Neuronal stem cell (in vitro differentiated cells): Measurements from ENCODE around the gene HPGD.

Experiments used
- DNase-seq: peaks from one replicate; pipeline ENCODE4 v3.0.0-alpha.2; 2013; ENCODE audit warnings: low spot score
- H2AFZ ChIP-seq: one replicate; pipeline ENCODE4 v1.6.1; 2013; ENCODE audit warnings: mild to moderate bottlenecking, low read length, inconsistent platforms
- H2AK5ac ChIP-seq: 2 replicates; pipeline ENCODE4 v1.6.1; 2013; ENCODE audit warnings: low read depth, mild to moderate bottlenecking, inconsistent platforms, low read length, moderate library complexity, mixed read lengths
- H2BK120ac ChIP-seq: 2 replicates; pipeline ENCODE4 v1.6.1; 2013; ENCODE audit warnings: low read depth, mild to moderate bottlenecking, inconsistent platforms, low read length, moderate library complexity, mixed read lengths
- H2BK12ac ChIP-seq: one replicate; pipeline ENCODE4 v1.6.1; 2013; ENCODE audit warnings: low read length, inconsistent platforms
- H2BK15ac ChIP-seq: 2 replicates; pipeline ENCODE4 v1.6.1; 2013; ENCODE audit warnings: mild to moderate bottlenecking, low read length, inconsistent platforms, mixed read lengths
- H2BK5ac ChIP-seq: one replicate; pipeline ENCODE4 v1.6.1; 2013; ENCODE audit warnings: inconsistent platforms, mild to moderate bottlenecking, low read length, moderate library complexity
- H3K14ac ChIP-seq: one replicate; pipeline ENCODE4 v1.6.1; 2013; ENCODE audit warnings: low read length, inconsistent platforms
- H3K18ac ChIP-seq: 2 replicates; pipeline ENCODE4 v1.6.1; 2013; ENCODE audit warnings: low read length, inconsistent platforms
- H3K23ac ChIP-seq: 2 replicates; pipeline ENCODE4 v1.6.1; 2013; ENCODE audit warnings: low read depth, mild to moderate bottlenecking, mixed read lengths, low read length, inconsistent platforms; ENCODE audit not compliant: poor library complexity
- H3K27ac ChIP-seq: replicated peaks from 3 replicates; pipeline ENCODE4 v1.5.1; 2013; ENCODE audit warnings: low read length, inconsistent platforms
- H3K27me3 ChIP-seq, 3 experiments: 2 replicates each; pipeline ENCODE4 v1.6.1; 2013; ENCODE audit warnings: low read length in 3 of 3, mild to moderate bottlenecking in 2 of 3, inconsistent platforms in 1 of 3, low read depth in 1 of 3, mixed read lengths in 1 of 3, moderate library complexity in 1 of 3; ENCODE audit not compliant: control insufficient read depth in 3 of 3, insufficient read depth in 3 of 3
- H3K36me3 ChIP-seq, 2 donors: replicated peaks in 1 of 2; 2 replicates each; pipeline ENCODE4 v1.6.1; 2013; ENCODE audit warnings: low read length in 2 of 2; ENCODE audit not compliant: control insufficient read depth in 2 of 2, insufficient read depth in 2 of 2
- H3K4ac ChIP-seq: 2 replicates; pipeline ENCODE4 v1.6.1; 2013; ENCODE audit warnings: inconsistent platforms, mild to moderate bottlenecking, low read length, moderate library complexity
- H3K4me1 ChIP-seq, 2 donors: 1 replicate in 1 of 2; 2 replicates in 1 of 2; pipeline ENCODE4 v1.6.1; 2013; ENCODE audit warnings: low read length in 2 of 2, low read depth in 1 of 2; ENCODE audit not compliant: control insufficient read depth in 2 of 2, insufficient read depth in 1 of 2
- H3K4me2 ChIP-seq: one replicate; pipeline ENCODE4 v1.6.1; 2013; ENCODE audit warnings: mild to moderate bottlenecking, low read length, inconsistent platforms; ENCODE audit not compliant: insufficient read depth, poor library complexity, severe bottlenecking
- H3K4me3 ChIP-seq, 2 donors: 2 replicates each; pipeline ENCODE4 v1.5.1; 2013; ENCODE audit warnings: low read length in 2 of 2, mild to moderate bottlenecking in 2 of 2, inconsistent platforms in 1 of 2, moderate library complexity in 1 of 2
- H3K79me1 ChIP-seq: one replicate; pipeline ENCODE4 v1.6.1; 2013; ENCODE audit warnings: low read depth, mild to moderate bottlenecking, inconsistent platforms, low read length, moderate library complexity
- H3K9ac ChIP-seq: one replicate; pipeline ENCODE4 v1.6.1; 2013; ENCODE audit warnings: mild to moderate bottlenecking, low read depth, low read length, inconsistent platforms; ENCODE audit not compliant: poor library complexity
- H3K9me3 ChIP-seq, 2 donors: replicated peaks in 1 of 2; 2 replicates each; pipeline versions ENCODE3 to v1.6.1; 2013; ENCODE audit warnings: low read length in 2 of 2, mild to moderate bottlenecking in 2 of 2, inconsistent platforms in 1 of 2, low read depth in 1 of 2, mixed read lengths in 1 of 2, moderate library complexity in 1 of 2; ENCODE audit not compliant: control insufficient read depth in 2 of 2, insufficient read depth in 1 of 2
- H4K8ac ChIP-seq: one replicate; pipeline ENCODE4 v1.6.1; 2013; ENCODE audit warnings: low read depth, mild to moderate bottlenecking, inconsistent platforms, low read length, moderate library complexity
- H4K91ac ChIP-seq: one replicate; pipeline ENCODE4 v1.6.1; 2013; ENCODE audit warnings: low read length, low read depth, mild to moderate bottlenecking, inconsistent platforms; ENCODE audit not compliant: poor library complexity
- WGBS, 2 donors: extraction: QIAGEN DNeasy Blood & Tissue Kit; methylation state at CpG; one replicate each; pipeline ENCODE4 v1.1.7; 2013; ENCODE audit warnings: missing lambda C conversion rate in 2 of 2, mixed read lengths in 1 of 2; ENCODE audit not compliant: insufficient read length in 2 of 2, insufficient replicate concordance in 1 of 2; ENCODE audit errors: extremely low coverage in 2 of 2; 5-methylcytosine and 5-hydroxymethylcytosine counted together

HPGD gene

GRCh38 chr4:174505007-174505406 lies 17.3 kb downstream of the HPGD start:
- no peaks in the 10 kb centered on the region for H3K9me3 ChIP-seq
- H3K4me3 ChIP-seq, result no peak overlapping the region
- no peak overlapping the region for H2BK120ac ChIP-seq
- H3K18ac ChIP-seq, result no peak overlapping the region
- no peak overlapping the region for H3K23ac ChIP-seq
- H3K27me3 ChIP-seq, result no peaks in the 10 kb centered on the region
- no peak for DNase-seq
- H2BK12ac ChIP-seq, result no peak overlapping the region
- H2AFZ ChIP-seq, result no peak overlapping the region
- no peak overlapping the region for H3K9ac ChIP-seq
- no peak overlapping the region for H3K27ac ChIP-seq
- WGBS, 2 donors, result no CpG with 5 or more reads among the region's 3 CpGs
- H2BK15ac ChIP-seq, result no peak overlapping the region
- H3K4me1 ChIP-seq, result no peaks in the 10 kb centered on the region
- no peak overlapping the region for H2AK5ac ChIP-seq
- no peak overlapping the region for H3K4me2 ChIP-seq
- no peaks in the 10 kb centered on the region for H3K79me1 ChIP-seq
- H4K91ac ChIP-seq, result no peak overlapping the region
- no peak overlapping the region for H3K14ac ChIP-seq
- no peak overlapping the region for H4K8ac ChIP-seq
- no peak overlapping the region for H2BK5ac ChIP-seq
- no peak overlapping the region for H3K4ac ChIP-seq
- no peaks in the 10 kb centered on the region for H3K36me3 ChIP-seq

- no peaks in the 10 kb centered on the region for H3K27me3 ChIP-seq
- no peaks in the 10 kb centered on the region for H3K36me3 ChIP-seq
- WGBS, 2 donors, result no CpG with 5 or more reads among the region's 3 CpGs
- H2AFZ ChIP-seq, result no peak overlapping the region
- no peaks in the 10 kb centered on the region for H3K9me3 ChIP-seq
- no peak overlapping the region for H3K4ac ChIP-seq
- no peak overlapping the region for H3K14ac ChIP-seq
- H2BK12ac ChIP-seq, result no peak overlapping the region
- H2BK5ac ChIP-seq, result no peak overlapping the region
- no peaks in the 10 kb centered on the region for H3K79me1 ChIP-seq
- DNase-seq, result no peak
- H2AK5ac ChIP-seq, result no peak overlapping the region
- no peak overlapping the region for H4K8ac ChIP-seq
- no peak overlapping the region for H3K9ac ChIP-seq
- H3K18ac ChIP-seq, result no peak overlapping the region
- H3K23ac ChIP-seq, result no peak overlapping the region
- H3K27ac ChIP-seq, result no peak overlapping the region
- no peak overlapping the region for H2BK15ac ChIP-seq
- H3K4me3 ChIP-seq, result no peak overlapping the region
- no peak overlapping the region for H3K4me2 ChIP-seq
- H4K91ac ChIP-seq, result no peak overlapping the region
- H2BK120ac ChIP-seq, result no peak overlapping the region
- no peaks in the 10 kb centered on the region for H3K4me1 ChIP-seq
These were observed 19.1 kb downstream of the HPGD start for GRCh38 chr4:174503079-174503715.

- no peak overlapping the region for H2BK120ac ChIP-seq
- no peaks in the 10 kb centered on the region for H3K79me1 ChIP-seq
- H3K14ac ChIP-seq, result no peak overlapping the region
- H4K8ac ChIP-seq, result no peak overlapping the region
- no peak overlapping the region for H3K4me2 ChIP-seq
- no peak overlapping the region for H3K18ac ChIP-seq
- H4K91ac ChIP-seq, result no peak overlapping the region
- no peak overlapping the region for H2AFZ ChIP-seq
- H2AK5ac ChIP-seq, result no peak overlapping the region
- no peak overlapping the region for H3K27ac ChIP-seq
- no peak overlapping the region for H3K23ac ChIP-seq
- no peak overlapping the region for H2BK5ac ChIP-seq
- no peak overlapping the region for H3K4ac ChIP-seq
- H2BK15ac ChIP-seq, result no peak overlapping the region
- DNase-seq, result no peak
- H3K4me1 ChIP-seq, result peaks cover 0 to 1% of the 10 kb centered on the region in 2 donors
- no peak overlapping the region for H3K4me3 ChIP-seq
- no peaks in the 10 kb centered on the region for H3K27me3 ChIP-seq
- H3K9me3 ChIP-seq, result no peaks in the 10 kb centered on the region
- no peaks in the 10 kb centered on the region for H3K36me3 ChIP-seq
- WGBS, 2 donors, result no CpG with 5 or more reads among the region's 3 CpGs
- no peak overlapping the region for H2BK12ac ChIP-seq
- no peak overlapping the region for H3K9ac ChIP-seq
These were observed 25.5 kb downstream of the HPGD start for GRCh38 chr4:174496631-174497432.

DNA sequence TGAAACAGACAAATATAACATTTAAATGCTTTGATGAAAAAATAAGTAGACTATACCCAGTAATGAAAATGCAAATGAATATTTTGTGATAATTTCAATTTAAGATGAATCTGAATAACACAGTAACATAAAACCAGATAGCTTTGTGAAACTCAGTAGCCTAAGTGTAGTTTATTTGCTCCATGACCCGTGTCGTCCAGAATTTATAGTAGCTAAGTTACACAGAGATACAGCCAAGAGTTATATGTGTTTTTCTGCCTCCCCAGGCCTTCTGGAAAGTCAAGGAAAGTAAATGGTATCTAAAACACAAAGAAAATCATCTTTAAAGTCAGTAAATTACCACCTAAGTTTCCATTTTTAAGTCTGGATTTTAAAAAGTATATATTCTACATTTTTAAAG lies 26.7 kb downstream of the HPGD start:
- Histone ChIP-seq H2BK5ac (no peak overlapping the region), H3K36me3 (no peaks in the 10 kb centered on the region), H2BK120ac (no peak overlapping the region), H3K14ac (no peak overlapping the region), H3K4ac (no peak overlapping the region), H3K18ac (no peak overlapping the region), H2AFZ (no peak overlapping the region), H4K8ac (no peak overlapping the region), H3K23ac (no peak overlapping the region), H3K9me3 (no peaks in the 10 kb centered on the region), H3K4me3 (no peak overlapping the region), H3K4me1 (peaks cover 0 to 1% of the 10 kb centered on the region in 2 donors), H4K91ac (no peak overlapping the region), H2AK5ac (no peak overlapping the region), H3K27me3 (no peaks in the 10 kb centered on the region), H3K4me2 (no peak overlapping the region), H3K27ac (no peak overlapping the region), H2BK12ac (no peak overlapping the region), H3K79me1 (no peaks in the 10 kb centered on the region), H3K9ac (no peak overlapping the region), H2BK15ac (no peak overlapping the region)
- no peak for DNase-seq
- WGBS, 2 donors, result no CpG with 5 or more reads among the region's 2 CpGs
